Heart right ventricle (tissue), 16 donors: Measurements from ENCODE around the gene CLASP2. TPM values are rescaled to one million over a fixed set of nuclear protein-coding genes. Genes with fewer than 3 reads are reported as not detected.

Experiments
- ATAC-seq, 8 donors: fragments of 200-7000 bp; cut with Tn5 transposase; one replicate each; pipeline ENCODE4 v1.9.1; 2020; ENCODE audit warnings: mild to moderate bottlenecking in 8 of 8, moderate library complexity in 8 of 8, moderate number of reproducible peaks in 1 of 8
- DNase-seq, 2 donors: peaks; one replicate each; pipeline ENCODE4 v3.0.0-alpha.2; 2020
- H3K27ac ChIP-seq, 10 donors: fragments of 200-600 bp; sonication (generic) in 2 of 10; one replicate each; pipeline versions ENCODE4 v1.5.0 to v1.8.0; 2020 to 2022; ENCODE audit warnings: mild to moderate bottlenecking in 3 of 10
- H3K27me3 ChIP-seq, 7 donors: fragments of 200-600 bp; one replicate each; pipeline ENCODE4 v1.8.0; 2021 to 2022; ENCODE audit warnings: mild to moderate bottlenecking in 2 of 7
- H3K36me3 ChIP-seq, 9 donors: fragments of 200-600 bp; sonication (generic) in 1 of 9; one replicate each; pipeline versions ENCODE4 v1.5.0 to v1.8.0; 2020 to 2022; ENCODE audit warnings: mild to moderate bottlenecking in 2 of 9
- H3K4me1 ChIP-seq, 9 donors: fragments of 200-600 bp; sonication (generic) in 1 of 9; one replicate each; pipeline versions ENCODE4 v1.5.0 to v1.8.0; 2020 to 2022; ENCODE audit warnings: mild to moderate bottlenecking in 4 of 9
- H3K4me3 ChIP-seq, 10 donors: fragments of 200-600 bp; sonication (generic) in 2 of 10; one replicate each; pipeline versions ENCODE4 v1.5.0 to v1.8.0; 2020 to 2022; ENCODE audit warnings: mild to moderate bottlenecking in 7 of 10, moderate library complexity in 2 of 10
- H3K9me3 ChIP-seq, 11 donors: fragments of 200-600 bp in 10 of 11; sonication (generic) in 2 of 11; one replicate each; pipeline versions ENCODE4 v1.5.0 to v1.8.0; 2013 to 2022; ENCODE audit warnings: mild to moderate bottlenecking in 2 of 11, control low read depth in 1 of 11, moderate library complexity in 1 of 11
- WGBS, 2 donors: extraction: QIAGEN DNeasy Blood & Tissue Kit; methylation state at CpG; one replicate each; pipeline ENCODE4 v1.1.7; 2013; ENCODE audit warnings: inconsistent platforms in 1 of 2; 5-methylcytosine and 5-hydroxymethylcytosine counted together
- intact Hi-C, 10 donors: fragments of 100-400 bp; cut with DNase I; formaldehyde crosslinking; loops; one replicate each; pipeline versions ENCODE4 v1.11.1 to v1.14.2; 2022
- polyA plus RNA-seq, 2 donors: library from polyadenylated mRNA; stranded (reverse); fragments of 200-250 nt; gene quantifications; one replicate each; pipeline ENCODE4 v1.2.3, GENCODE V29; 2013
- total RNA-seq, 10 donors: library from RNA; stranded (reverse); fragmentation: NEBNext Ultra II Directional in 3 of 10; extraction: Animal tissue kit (Norgen Biotek cat#: 25700) in 3 of 10; gene quantifications; one replicate each; pipeline versions ENCODE4 v1.2.1 to v1.2.4, GENCODE V29; 2021 to 2023
- TF ChIP-seq, protein P1 (sequence below), 9 donors: fragments of 200-600 bp; sonication (generic) in 2 of 9; IDR thresholded peaks; one replicate each; pipeline versions ENCODE4 v1.5.0 to v1.8.0; 2021 to 2022; ENCODE audit warnings: antibody characterized with exemption in 9 of 9, mild to moderate bottlenecking in 5 of 9, moderate library complexity in 1 of 9
- donor health status: Arrhythmogenic right ventricular cardiomyopathy.
- donor health status: ischemic (EF 13 %, LVEDD 7.1; RV severe dilation, severe dysfunction).
- donor health status: healthy with polysubstance abuse.
- donor health status: DM: no; HTN: yes; CAD: no.
- donor health status: DM: no; HTN: no; CAD: no.
- donor health status: ischemic (EF 25% LVEDD 6.9; RV normal size, moderate dysfunction).
- donor health status: ischemic (EF 25% LVEDD 5.7; RV mildly dilated, moderate dysfunction).
- donor health status: healthy.
- donor health status: DM: yes; HTN: yes; CAD: no.
- donor health status: Ischemic cardiomyopathy.
- donor health status: ischemic (EF 35%, LVEDD 5.7; RV mildly dilated, moderate dysfunction).
- donor health status: nonischemic (EF 11% LVEDD 7.7; RV severe dilation, severe dysfunction).
- donor health status: DM: yes; HTN: yes; CAD: no.
- donor health status: PGD.
- donor health status: ischemic (EF 29% LVEDD 5.4; RV normal size, mild dysfunction).
- donor health status: nonischemic (EF 23%, LVEDD 6.1; RV moderate dilation, normal function).

Gene CLASP2
- total and polyA plus RNA-seq, 12 donors: 9.7 to 107 (median 84.9) TPM

DNA sequence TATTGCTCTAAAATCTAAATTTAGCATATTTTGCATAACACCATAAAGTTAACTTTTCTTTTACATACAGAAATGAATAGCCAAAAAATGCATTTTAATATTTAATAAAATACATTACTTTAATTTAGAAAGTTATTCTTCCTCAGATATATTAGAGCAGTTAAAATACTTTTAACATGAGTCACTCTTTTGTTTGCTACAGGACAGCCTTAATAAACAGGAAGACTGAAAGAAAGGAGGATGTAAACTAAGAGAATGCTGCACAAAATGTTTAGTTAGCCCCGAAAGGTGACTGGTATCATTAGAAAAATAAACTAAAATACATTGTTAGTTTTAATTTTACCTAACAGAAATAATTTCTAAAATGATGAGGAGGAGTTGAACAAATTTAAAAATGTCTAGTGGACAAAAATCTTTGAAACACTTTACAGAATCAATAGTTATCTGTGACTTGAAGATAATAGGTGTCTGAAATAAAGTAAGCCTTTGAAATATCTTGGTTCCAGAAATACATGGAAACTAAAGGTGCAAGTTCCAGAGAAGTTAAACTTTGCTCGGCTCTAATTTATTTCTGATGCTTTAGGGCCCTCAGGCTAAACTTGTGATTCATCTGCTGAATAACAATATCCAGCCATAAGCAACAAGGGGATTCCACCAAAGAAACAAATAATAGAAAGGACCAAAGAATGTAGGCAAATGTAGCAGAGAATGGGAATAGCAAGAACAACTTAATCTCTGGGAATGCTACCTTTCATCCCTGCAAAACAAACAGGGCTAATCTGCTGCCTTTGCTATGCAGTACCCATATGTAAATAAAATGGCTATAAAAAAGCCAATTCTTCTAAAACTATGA is 139.5 kb downstream of the CLASP2 start:
- intact Hi-C loops: no loop called here
- TF ChIP-seq, protein P1, sequence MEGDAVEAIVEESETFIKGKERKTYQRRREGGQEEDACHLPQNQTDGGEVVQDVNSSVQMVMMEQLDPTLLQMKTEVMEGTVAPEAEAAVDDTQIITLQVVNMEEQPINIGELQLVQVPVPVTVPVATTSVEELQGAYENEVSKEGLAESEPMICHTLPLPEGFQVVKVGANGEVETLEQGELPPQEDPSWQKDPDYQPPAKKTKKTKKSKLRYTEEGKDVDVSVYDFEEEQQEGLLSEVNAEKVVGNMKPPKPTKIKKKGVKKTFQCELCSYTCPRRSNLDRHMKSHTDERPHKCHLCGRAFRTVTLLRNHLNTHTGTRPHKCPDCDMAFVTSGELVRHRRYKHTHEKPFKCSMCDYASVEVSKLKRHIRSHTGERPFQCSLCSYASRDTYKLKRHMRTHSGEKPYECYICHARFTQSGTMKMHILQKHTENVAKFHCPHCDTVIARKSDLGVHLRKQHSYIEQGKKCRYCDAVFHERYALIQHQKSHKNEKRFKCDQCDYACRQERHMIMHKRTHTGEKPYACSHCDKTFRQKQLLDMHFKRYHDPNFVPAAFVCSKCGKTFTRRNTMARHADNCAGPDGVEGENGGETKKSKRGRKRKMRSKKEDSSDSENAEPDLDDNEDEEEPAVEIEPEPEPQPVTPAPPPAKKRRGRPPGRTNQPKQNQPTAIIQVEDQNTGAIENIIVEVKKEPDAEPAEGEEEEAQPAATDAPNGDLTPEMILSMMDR (IDR thresholded peaks at IDR 0.05): no peak
- no peak overlapping the region for H3K4me3 ChIP-seq
- no peaks in the 10 kb centered on the region for H3K27me3 ChIP-seq
- H3K36me3 ChIP-seq: peaks cover 0 to 96% (median 29%) of the 10 kb centered on the region in 9 donors
- H3K9me3 ChIP-seq: no peaks in the 10 kb centered on the region
- WGBS, 2 donors: 50 to 73% methylated on average over 2 of the region's 2 CpGs
- DNase-seq: no peak
- no peak for ATAC-seq
- no peak overlapping the region for H3K27ac ChIP-seq
- peaks cover 0 to 4% (median 0%) of the 10 kb centered on the region in 9 donors for H3K4me1 ChIP-seq

GRCh38 chr3:33577588-33577987 is 140.5 kb downstream of the CLASP2 start:
- ATAC-seq: no peak
- no peaks in the 10 kb centered on the region for H3K9me3 ChIP-seq
- intact Hi-C loops: no loop called here
- TF ChIP-seq, protein P1 (IDR thresholded peaks at IDR 0.05): no peak
- no peak overlapping the region for H3K27ac ChIP-seq
- no peaks in the 10 kb centered on the region for H3K27me3 ChIP-seq
- 86 to 89% methylated on average over 1 of the region's 1 CpG for WGBS, 2 donors
- H3K4me1 ChIP-seq: peaks cover 0 to 4% (median 0%) of the 10 kb centered on the region in 9 donors
- no peak for DNase-seq
- peaks cover 0 to 96% (median 31%) of the 10 kb centered on the region in 9 donors for H3K36me3 ChIP-seq
- no peak overlapping the region for H3K4me3 ChIP-seq

DNA sequence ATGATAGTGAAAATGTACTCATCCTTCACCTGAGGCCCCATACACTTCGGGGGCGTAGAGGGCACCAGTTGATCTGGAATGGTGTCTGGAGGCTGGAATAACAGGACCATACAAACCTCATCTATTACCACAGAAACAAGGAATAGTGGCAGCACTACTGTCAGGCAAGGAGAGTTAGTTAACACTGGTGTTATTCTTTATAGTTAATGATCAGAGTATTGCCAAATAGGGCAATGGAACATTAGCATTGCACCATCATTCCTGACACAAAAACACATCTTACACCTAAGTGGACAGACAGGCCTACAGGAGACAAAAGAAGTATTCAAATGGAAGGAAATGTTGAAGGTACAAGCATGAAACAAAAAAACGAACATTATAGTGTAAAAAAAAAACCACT is 140.9 kb downstream of the CLASP2 start:
- peaks cover 0 to 4% (median 0%) of the 10 kb centered on the region in 9 donors for H3K4me1 ChIP-seq
- 94 to 96% methylated on average over 3 of the region's 3 CpGs for WGBS, 2 donors
- no peak overlapping the region for H3K27ac ChIP-seq
- intact Hi-C loops: no loop called here
- DNase-seq: no peak
- peaks cover 0 to 96% (median 31%) of the 10 kb centered on the region in 9 donors for H3K36me3 ChIP-seq
- H3K27me3 ChIP-seq: no peaks in the 10 kb centered on the region
- TF ChIP-seq, protein P1 (IDR thresholded peaks at IDR 0.05): no peak
- H3K9me3 ChIP-seq: no peaks in the 10 kb centered on the region
- H3K4me3 ChIP-seq: no peak overlapping the region
- ATAC-seq: no peak

DNA sequence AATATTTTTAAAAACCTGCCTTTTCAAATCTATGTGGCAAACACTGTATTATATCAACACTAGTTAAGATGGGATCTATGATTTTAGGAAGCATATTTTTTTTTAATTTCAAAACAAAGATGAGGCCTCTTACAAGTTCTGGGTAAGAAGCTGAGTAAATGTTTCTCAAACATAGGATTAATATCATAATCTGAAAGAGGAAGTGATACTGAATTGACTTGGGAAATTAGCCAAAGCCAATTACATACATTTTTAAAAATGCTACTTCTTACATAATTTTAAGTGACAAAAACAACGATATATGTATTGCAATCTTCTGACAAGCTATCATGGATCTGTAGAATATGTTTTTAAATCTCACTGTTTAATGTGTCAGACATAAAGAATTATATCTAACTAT is 142.7 kb downstream of the CLASP2 start:
- H3K36me3 ChIP-seq: peaks cover 0 to 92% (median 31%) of the 10 kb centered on the region in 9 donors
- ATAC-seq: no peak
- H3K27ac ChIP-seq: no peak overlapping the region
- 75 to 81% methylated on average over 1 of the region's 1 CpG for WGBS, 2 donors
- TF ChIP-seq, protein P1 (IDR thresholded peaks at IDR 0.05): no peak
- H3K4me1 ChIP-seq: peaks cover 0 to 4% (median 0%) of the 10 kb centered on the region in 9 donors
- no peaks in the 10 kb centered on the region for H3K9me3 ChIP-seq
- intact Hi-C loops: no loop called here
- no peak for DNase-seq
- no peak overlapping the region for H3K4me3 ChIP-seq
- no peaks in the 10 kb centered on the region for H3K27me3 ChIP-seq
